GM18868 (cell line): ENCODE results near the gene LCLAT1.
A peak's percentile ranks its signal among the peaks of the same experiment; 100 is the strongest.

Experiments used
- ATAC-seq: cut with Tn5 transposase; IDR thresholded peaks from one replicate; pipeline ENCODE4 v1.9.1; 2021; ENCODE audit warnings: mild to moderate bottlenecking, moderate library complexity; ENCODE audit not compliant: unreplicated experiment

Gene LCLAT1

GRCh38 chr2:30663806-30664205 is 216.8 kb downstream of the LCLAT1 start:
- ATAC-seq: no peak

GRCh38 chr2:30664761-30665358 is 217.8 kb downstream of the LCLAT1 start:
- no peak for ATAC-seq

GRCh38 chr2:30665761-30666265 is 218.8 kb downstream of the LCLAT1 start:
- no peak for ATAC-seq

GRCh38 chr2:30666266-30666874 is 219.3 kb downstream of the LCLAT1 start:
- peak; percentile 58 for ATAC-seq

GRCh38 chr2:30670453-30670852 is 223.4 kb downstream of the LCLAT1 start:
- ATAC-seq: no peak

GRCh38 chr2:30673127-30673526 is 226.1 kb downstream of the LCLAT1 start:
- no peak for ATAC-seq

- ATAC-seq: no peak
Observed at GRCh38 chr2:30675758-30676157, 228.7 kb downstream of the LCLAT1 start.

- ATAC-seq: no peak
Observed at GRCh38 chr2:30677231-30677630, 230.2 kb downstream of the LCLAT1 start.

- ATAC-seq: no peak
Observed at GRCh38 chr2:30677861-30678385, 230.9 kb downstream of the LCLAT1 start.

- no peak for ATAC-seq
Observed at GRCh38 chr2:30678410-30679137, 231.5 kb downstream of the LCLAT1 start.

- ATAC-seq: no peak
Observed at GRCh38 chr2:30679426-30680088, 232.5 kb downstream of the LCLAT1 start.

GRCh38 chr2:30680121-30680520 is 233.1 kb downstream of the LCLAT1 start:
- no peak for ATAC-seq

- no peak for ATAC-seq
Observed at GRCh38 chr2:30681022-30681421, 234.0 kb downstream of the LCLAT1 start.

GRCh38 chr2:30683236-30683956 is 236.3 kb downstream of the LCLAT1 start:
- ATAC-seq: peak; percentile 85

GRCh38 chr2:30684026-30684425 is 237.0 kb downstream of the LCLAT1 start:
- ATAC-seq: no peak

- no peak for ATAC-seq
Observed at GRCh38 chr2:30684516-30684915, 237.5 kb downstream of the LCLAT1 start.

- no peak for ATAC-seq
Observed at GRCh38 chr2:30684996-30685395, 237.9 kb downstream of the LCLAT1 start.

- no peak for ATAC-seq
Observed at GRCh38 chr2:30686000-30686399, 239.0 kb downstream of the LCLAT1 start.

- ATAC-seq: no peak
Observed at GRCh38 chr2:30686669-30687068, 239.6 kb downstream of the LCLAT1 start.

- no peak for ATAC-seq
Observed at GRCh38 chr2:30688956-30689401, 241.9 kb downstream of the LCLAT1 start.
